ENCODE results near the gene MMRN1.
"Not testable (repeated sequence)": the region's sequence is repeated elsewhere in the genome, so short reads cannot be mapped to it uniquely, and the experiment has no call there.

Gene MMRN1

GRCh38 chr4:89899152-89899551 is 4.5 kb downstream of the MMRN1 start:
- DNase-seq (ENCODE audit: low spot score) (no peak), ATAC-seq (ENCODE audit: low read depth) (no peak)
- Histone ChIP-seq H3K4me3 (ENCODE audit: severe bottlenecking) (no peak overlapping the region), H3K9me3 (ENCODE audit: severe bottlenecking) (no peaks in the 10 kb centered on the region), H3K27me3 (ENCODE audit: insufficient read depth, poor library complexity, severe bottlenecking) (no peaks in the 10 kb centered on the region), H3K27ac (ENCODE audit: poor library complexity, severe bottlenecking) (no peak overlapping the region), H3K36me3 (ENCODE audit: low read depth) (no peaks in the 10 kb centered on the region), H3K4me1 (ENCODE audit: insufficient read depth, poor library complexity, severe bottlenecking) (no peaks in the 10 kb centered on the region)
- no peak for TF ChIP-seq CTCF (IDR thresholded peaks at IDR 0.05; ENCODE audit: poor library complexity, severe bottlenecking)

GRCh38 chr4:89899854-89900253 is 5.2 kb downstream of the MMRN1 start:
- no peak for DNase-seq (ENCODE audit: low spot score)
- no peaks in the 10 kb centered on the region for H3K36me3 ChIP-seq (ENCODE audit: low read depth)
- no peak overlapping the region for H3K27ac ChIP-seq (ENCODE audit: poor library complexity, severe bottlenecking)
- H3K4me3 ChIP-seq (ENCODE audit: severe bottlenecking) = no peak overlapping the region
- TF ChIP-seq CTCF (IDR thresholded peaks at IDR 0.05; ENCODE audit: poor library complexity, severe bottlenecking) = no peak
- no peaks in the 10 kb centered on the region for H3K9me3 ChIP-seq (ENCODE audit: severe bottlenecking)
- ATAC-seq (ENCODE audit: low read depth) = no peak
- no peaks in the 10 kb centered on the region for H3K4me1 ChIP-seq (ENCODE audit: insufficient read depth, poor library complexity, severe bottlenecking)
- no peaks in the 10 kb centered on the region for H3K27me3 ChIP-seq (ENCODE audit: insufficient read depth, poor library complexity, severe bottlenecking)

- DNase-seq (ENCODE audit: low spot score); H3K27me3 ChIP-seq (ENCODE audit: insufficient read depth, poor library complexity, severe bottlenecking); H3K4me1 ChIP-seq (ENCODE audit: insufficient read depth, poor library complexity, severe bottlenecking); H3K9me3 ChIP-seq (ENCODE audit: severe bottlenecking); H3K27ac ChIP-seq (ENCODE audit: poor library complexity, severe bottlenecking); H3K4me3 ChIP-seq (ENCODE audit: severe bottlenecking); H3K36me3 ChIP-seq (ENCODE audit: low read depth): not testable (repeated sequence)
- peak; percentile 94 for TF ChIP-seq CTCF (IDR thresholded peaks at IDR 0.05; ENCODE audit: poor library complexity, severe bottlenecking)
- ATAC-seq (ENCODE audit: low read depth) = peak; percentile 79
These were observed 7.3 kb downstream of the MMRN1 start for GRCh38 chr4:89901808-89902431.

GRCh38 chr4:89904524-89904923 is 9.9 kb downstream of the MMRN1 start:
- no peak for ATAC-seq (ENCODE audit: low read depth)
- Histone ChIP-seq H3K27me3 (ENCODE audit: insufficient read depth, poor library complexity, severe bottlenecking) (no peaks in the 10 kb centered on the region), H3K36me3 (ENCODE audit: low read depth) (no peaks in the 10 kb centered on the region), H3K4me1 (ENCODE audit: insufficient read depth, poor library complexity, severe bottlenecking) (no peaks in the 10 kb centered on the region), H3K27ac (ENCODE audit: poor library complexity, severe bottlenecking) (no peak overlapping the region), H3K9me3 (ENCODE audit: severe bottlenecking) (no peaks in the 10 kb centered on the region), H3K4me3 (ENCODE audit: severe bottlenecking) (no peak overlapping the region)
- DNase-seq (ENCODE audit: low spot score) = no peak
- TF ChIP-seq CTCF (IDR thresholded peaks at IDR 0.05; ENCODE audit: poor library complexity, severe bottlenecking) = no peak

- DNase-seq (ENCODE audit: low spot score) = no peak
- Histone ChIP-seq H3K27ac (ENCODE audit: poor library complexity, severe bottlenecking) (no peak overlapping the region), H3K36me3 (ENCODE audit: low read depth) (no peaks in the 10 kb centered on the region), H3K9me3 (ENCODE audit: severe bottlenecking) (no peaks in the 10 kb centered on the region), H3K4me3 (ENCODE audit: severe bottlenecking) (no peak overlapping the region), H3K27me3 (ENCODE audit: insufficient read depth, poor library complexity, severe bottlenecking) (no peaks in the 10 kb centered on the region), H3K4me1 (ENCODE audit: insufficient read depth, poor library complexity, severe bottlenecking) (no peaks in the 10 kb centered on the region)
- no peak for ATAC-seq (ENCODE audit: low read depth)
- no peak for TF ChIP-seq CTCF (IDR thresholded peaks at IDR 0.05; ENCODE audit: poor library complexity, severe bottlenecking)
These were observed 11.7 kb downstream of the MMRN1 start for GRCh38 chr4:89906316-89906715.

All from RWPE2 (cell line).